Ecto neural progenitor cell (in vitro differentiated cells): Measurements from ENCODE around the gene FOXP1.

Source experiments
- DNase-seq: peaks from one replicate; pipeline ENCODE4 v3.0.0-alpha.2; 2018; ENCODE audit warnings: low spot score

Gene FOXP1

DNA sequence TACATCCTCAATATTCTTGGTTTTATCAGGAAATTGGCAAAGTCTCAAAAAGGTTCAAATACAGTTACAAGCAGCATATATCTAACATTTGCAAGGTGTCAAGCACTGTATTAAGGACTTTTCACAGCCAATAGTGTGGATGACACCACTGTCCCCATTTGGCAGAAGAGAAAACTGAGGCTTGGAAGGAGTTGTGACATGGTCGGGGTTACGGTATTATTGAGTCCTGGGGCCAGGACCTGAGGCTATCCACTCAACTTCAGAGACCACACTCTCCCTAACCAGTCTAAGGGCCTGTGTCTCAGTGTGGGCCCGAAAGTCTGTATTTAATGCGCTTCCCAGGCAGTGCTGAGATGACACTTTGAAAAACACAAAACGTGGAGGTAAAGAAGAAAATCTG lies 99.1 kb downstream of the FOXP1 start:
- DNase-seq = no peak

DNA sequence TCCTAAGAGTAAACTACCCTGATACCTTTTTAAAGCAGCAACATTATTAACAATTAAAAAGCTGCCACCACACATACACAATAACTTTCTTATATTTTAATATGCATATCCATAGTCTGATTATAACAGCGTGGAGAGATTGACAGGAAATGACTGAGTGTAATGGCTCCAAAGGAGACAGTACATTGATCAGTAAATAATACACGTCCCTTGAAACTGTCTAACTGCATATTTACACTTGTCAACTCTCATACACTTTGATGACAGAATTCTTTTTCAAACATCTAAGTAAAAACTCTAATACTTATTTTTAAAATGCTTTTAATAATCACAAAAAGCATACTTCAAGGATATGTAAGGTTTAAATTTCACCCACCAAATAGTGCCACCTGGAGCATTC lies 99.5 kb downstream of the FOXP1 start:
- DNase-seq = no peak

DNA sequence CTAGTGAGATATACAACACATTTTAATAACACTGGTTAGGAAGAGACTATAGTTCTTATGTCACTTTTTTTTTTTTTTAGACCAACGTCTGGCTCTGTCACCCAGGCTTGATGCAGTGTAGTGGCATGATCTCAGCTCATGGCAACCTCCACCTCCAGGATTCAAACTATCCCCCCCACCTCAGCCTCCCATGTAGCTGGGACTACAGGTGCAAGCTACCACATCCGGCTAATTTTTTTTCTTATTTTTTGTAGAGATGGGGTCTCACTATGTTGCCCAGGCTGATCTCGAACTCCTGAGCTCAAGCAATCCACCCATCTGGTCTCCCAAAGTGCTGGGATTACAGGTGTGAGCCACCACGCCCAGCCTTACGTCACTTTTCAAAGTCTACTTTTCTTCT lies 100.8 kb downstream of the FOXP1 start:
- DNase-seq = no peak

DNA sequence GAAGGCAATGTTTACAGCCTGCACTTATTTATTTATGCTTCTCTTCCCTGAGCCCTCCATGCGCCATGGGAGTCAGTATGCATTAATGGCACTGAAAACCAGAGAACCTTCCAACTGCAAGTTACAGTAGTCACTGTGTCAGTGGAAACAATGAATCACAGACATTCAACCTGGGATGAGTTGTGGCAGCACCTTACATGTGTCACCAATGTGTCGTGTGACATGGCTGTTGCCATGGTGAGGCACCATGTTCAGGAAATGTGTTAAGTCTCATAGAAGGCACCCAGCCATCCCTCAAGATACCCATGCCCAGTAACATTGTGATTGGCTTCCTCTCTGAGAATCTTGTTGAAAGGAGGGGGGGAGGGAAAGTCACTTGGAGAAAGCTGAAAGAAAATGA lies 105.0 kb downstream of the FOXP1 start:
- DNase-seq = no peak

DNA sequence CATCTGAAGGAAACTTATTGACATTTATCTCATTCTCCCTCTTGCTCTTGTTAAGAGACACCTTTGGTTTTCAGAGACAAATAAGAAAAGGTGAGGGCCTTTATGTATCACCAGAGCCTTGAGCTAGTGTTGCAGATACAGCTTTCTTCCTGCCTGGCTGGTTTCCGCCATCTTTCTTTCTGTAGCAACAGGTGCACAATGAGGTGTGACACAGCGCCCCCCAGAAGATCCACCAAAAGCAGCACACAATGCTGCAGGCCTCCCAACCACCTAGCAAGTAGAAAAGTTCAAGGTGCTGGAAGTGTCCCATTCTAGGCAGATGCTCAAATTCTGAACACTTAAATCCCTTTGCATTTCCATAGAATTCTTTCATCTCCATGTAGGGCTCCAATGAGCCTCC lies 106.6 kb downstream of the FOXP1 start:
- DNase-seq = no peak

DNA sequence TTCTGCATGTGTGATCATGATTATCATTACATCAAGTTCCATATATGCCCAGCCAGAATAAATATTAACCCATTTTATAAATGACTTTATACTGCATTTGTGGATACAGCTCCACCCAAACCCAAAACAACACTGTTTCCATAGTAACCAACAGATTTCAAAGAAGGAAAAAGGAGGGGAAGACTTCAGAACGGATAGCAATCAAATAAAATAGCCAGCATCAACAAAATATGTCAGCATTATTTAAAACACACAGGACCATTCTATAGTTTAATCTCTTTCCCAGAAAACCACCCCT lies 114.4 kb downstream of the FOXP1 start:
- no peak for DNase-seq

DNA sequence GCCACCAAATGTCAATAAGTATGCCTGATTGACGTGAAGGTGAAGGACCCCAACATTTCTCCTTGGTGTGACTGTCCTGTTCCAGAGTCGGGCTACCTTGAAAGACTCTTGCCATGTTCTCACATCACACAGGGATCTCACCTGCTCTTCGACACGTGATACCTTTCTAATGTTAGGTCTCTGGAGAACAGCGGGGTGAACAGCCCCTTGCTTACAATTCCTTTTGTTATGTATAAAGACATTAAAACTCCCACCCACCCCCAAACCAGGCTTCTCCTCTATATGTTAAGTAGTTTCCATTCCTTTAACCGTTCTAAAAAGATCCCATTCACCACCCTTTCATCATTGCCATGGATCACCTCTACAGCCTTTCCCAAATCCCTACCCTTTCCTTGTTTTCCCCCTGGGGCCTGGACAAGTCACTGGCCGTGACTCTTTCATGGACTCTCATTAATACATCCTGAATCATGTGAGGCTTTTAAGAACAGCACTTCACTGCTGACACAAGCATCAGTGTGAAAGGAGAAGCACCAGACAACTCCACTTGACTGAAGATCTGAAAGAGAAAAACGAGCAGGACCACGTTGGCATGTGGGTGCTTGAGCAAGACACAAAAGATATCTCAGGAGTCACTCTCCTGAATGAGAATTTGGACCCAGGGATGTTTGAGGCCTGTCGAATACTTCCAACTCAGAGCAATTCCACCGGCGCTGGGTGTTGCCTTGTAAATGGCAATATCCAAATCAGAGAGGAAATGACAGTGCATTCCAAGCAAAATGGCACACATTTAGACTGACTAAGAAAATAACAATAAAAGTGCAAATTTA lies 115.0 kb downstream of the FOXP1 start:
- no peak for DNase-seq

DNA sequence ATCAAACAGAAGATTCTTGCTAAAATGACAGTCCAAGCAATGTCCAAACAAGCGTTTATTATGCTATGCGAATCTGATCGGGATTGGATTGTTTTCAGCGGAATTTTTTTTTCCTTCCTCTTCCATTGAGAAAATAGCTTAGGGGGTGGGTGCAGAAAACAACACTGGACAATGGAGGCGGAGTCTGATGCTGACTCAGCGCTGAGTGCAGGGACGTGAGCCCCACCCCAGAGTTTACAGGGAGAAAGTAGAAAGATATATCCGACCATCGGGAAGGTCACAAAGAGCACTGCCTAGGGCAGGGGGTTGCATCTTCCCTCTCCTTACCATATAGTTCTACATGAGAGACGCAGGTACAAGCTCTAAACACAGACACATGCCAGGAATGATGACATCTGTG lies 117.0 kb downstream of the FOXP1 start:
- no peak for DNase-seq

DNA sequence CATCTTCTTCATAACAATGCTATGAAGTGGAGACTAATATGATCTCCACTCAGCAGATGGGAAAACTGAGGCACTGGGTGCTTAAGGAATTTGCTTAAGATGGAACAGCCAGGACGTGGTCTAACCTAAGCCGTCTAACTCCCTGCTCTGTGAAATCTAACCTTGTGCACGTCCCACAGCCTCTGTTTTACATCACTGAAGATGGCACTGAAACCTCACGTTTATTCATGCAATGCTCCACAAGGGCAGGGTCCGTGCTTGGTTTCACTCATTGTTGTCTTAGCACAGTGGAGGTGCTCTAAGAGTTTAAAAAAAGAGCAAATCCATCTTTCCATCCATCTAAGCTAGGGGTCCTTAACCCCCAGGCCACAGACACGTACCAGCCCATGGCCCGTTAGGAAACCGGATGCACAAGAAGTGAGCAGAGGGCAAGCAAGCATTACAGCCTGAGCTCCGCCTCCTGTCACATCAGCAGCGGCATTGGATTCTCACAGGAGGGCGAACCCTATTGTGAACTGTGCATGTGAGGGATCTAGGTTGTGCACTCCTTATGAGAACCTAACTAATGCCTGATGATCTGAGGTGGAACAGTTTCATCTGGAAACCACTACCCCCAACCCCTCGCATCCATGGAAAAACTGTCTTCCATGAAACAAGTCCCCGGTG lies 118.0 kb downstream of the FOXP1 start:
- DNase-seq = no peak

DNA sequence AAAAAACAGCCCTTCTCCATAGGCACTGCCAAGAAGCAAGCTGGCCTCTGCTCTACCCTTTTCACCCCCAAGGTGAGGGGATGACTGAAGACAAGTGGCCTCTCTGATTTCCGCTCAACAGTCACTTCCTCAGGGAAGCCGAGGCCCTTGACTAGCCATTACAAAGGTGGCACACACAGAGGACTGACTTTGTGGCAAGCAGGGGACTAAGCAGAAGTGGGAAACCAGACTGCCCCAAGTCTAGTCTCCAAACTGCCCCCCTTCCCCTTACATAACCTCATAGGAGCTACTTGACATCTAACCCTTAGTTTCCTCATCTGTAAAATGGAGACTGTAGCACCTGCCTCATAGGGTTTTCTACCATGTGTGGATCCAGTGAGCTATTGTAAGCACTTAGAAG lies 118.9 kb downstream of the FOXP1 start:
- no peak for DNase-seq

DNA sequence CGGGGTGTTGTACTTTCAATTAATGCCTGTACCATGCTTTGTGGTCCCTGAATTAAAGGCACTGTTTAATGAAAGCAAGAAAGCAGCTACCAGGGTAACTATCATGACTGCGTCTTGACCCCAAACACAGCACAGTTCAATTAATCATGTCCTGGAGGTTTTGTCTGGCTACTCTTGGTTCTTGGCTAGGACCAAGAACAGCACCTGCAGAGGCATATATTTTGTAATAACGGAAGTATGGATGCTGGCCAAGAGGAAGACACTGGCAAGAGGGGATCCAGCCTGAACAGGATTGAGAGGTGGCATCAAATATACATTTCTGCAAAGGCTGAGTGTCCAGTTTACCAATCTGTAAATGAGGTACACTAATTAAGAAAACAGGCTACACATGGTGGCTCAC lies 119.9 kb downstream of the FOXP1 start:
- DNase-seq = no peak

DNA sequence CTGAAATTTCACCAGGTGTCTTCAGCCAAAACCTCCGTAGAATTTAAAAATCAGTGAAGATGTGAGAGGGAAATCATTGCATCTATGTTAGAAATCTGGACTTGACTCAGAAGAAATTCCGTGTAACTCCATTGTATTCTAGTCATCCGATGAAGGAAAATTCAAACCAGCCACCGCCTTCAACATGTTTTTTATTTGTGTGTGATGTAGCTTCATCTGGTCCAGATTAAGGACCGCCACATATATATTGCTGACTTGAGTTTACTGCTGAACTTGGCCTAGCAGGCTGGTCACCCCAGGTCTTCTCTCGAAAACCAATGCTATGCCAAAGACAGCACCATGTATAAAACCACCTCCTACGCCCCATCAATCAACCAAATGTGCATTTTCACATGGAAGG lies 120.9 kb downstream of the FOXP1 start:
- no peak for DNase-seq

DNA sequence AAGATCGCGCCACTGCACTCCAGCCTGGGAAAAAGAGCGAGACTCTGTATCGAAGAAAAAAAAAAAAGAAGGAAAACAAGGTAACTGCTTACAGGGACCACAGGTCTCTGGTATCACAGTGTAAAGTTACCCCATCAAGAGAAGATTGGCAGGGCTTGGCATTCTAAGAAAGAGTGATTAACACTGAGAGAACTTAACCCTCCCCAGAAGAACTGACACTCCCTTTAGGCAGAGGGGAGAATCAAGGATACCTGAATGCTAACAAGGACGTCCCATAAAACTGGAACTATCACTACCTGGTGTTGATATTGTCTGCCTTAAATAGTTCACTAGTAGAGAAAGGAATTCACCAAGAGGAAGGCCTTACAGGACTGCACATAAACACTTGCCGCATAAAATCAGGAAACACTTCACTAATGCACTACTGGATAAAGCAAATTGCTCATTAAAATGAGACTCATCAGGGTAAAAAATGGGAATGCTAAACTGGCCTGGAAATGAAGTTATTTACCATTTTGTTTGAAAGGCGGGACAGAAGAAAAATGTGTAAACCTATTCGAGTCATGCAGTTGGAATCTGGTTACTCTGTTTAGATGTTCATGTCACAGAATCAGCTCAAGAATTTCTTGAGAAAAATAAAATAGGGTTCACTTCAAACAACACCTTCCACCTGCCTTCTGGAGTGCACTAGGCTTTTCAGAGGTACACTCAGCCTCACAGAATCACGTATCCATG lies 121.6 kb downstream of the FOXP1 start:
- no peak for DNase-seq

DNA sequence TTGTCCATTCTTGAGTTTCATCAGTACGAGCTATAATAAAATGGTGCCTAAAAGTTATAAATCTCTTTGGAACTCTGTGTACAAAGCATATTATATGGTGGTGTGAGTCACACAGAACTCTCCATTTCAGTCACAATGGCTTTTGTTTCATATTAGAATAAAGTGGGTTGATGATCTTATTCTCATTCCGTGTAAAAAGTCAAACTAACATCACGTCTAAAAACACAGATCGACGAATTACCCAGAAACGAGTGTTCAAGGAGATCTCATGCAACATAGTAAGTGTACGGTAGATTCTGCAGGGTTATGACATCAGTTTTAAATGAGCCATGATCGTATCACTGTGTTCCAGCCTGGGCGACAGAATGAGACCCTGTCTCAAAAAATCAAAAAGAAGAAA lies 122.4 kb downstream of the FOXP1 start:
- DNase-seq = no peak

DNA sequence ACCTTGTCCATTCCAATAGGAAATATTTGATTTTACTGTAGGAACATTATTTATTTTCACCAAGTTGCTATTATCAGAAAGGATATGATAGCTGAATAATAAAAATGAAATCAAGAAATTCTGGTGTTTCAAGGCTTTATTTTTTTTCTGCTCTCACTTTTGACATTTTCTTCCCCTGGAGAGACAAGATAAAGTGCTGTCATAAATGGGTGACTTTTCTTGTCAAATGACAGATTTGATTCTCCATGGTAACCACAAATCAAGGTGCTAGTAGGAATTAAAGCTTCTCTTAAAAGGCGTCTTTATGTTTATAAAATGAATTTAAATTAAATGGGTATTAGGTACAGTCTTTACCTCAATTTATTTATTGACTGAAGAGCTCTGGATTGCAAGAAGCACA lies 124.6 kb downstream of the FOXP1 start:
- DNase-seq = no peak

DNA sequence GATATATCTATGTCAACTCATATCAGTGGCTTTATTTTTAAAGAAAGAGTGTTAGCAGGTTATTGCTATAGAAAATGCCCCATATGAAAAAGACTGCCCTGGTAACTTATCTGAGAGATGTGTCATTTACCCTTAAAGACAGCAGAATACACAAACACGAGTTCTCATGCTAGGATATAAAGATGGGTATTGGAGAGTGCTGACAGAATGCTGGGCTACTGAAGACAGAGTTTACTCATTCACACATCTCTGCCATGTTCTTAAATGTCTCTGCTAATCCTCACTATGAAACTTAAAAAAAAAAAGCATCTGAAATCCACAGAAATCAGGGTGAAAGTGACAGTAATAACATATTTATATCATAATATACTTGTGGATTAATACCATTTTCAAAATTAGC lies 126.7 kb downstream of the FOXP1 start:
- no peak for DNase-seq

DNA sequence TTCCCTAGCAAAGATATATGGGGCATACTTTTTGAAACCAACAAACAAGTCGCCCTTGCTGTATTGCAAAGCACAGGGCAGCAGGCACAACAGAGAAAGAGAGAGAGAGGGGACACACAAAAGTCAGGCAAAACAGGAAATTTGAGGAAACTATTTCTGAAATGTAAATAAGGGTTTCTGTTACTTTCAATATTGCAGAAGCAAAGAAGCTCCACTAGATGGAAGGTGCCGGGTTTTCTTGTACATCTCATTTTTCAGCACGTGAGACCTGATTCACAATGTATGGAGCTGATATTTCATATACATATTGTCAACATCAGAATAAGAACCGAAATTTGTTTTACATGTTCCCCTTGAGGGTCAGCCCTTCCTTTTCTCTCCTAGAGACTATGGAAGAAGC lies 127.4 kb downstream of the FOXP1 start:
- DNase-seq = no peak

DNA sequence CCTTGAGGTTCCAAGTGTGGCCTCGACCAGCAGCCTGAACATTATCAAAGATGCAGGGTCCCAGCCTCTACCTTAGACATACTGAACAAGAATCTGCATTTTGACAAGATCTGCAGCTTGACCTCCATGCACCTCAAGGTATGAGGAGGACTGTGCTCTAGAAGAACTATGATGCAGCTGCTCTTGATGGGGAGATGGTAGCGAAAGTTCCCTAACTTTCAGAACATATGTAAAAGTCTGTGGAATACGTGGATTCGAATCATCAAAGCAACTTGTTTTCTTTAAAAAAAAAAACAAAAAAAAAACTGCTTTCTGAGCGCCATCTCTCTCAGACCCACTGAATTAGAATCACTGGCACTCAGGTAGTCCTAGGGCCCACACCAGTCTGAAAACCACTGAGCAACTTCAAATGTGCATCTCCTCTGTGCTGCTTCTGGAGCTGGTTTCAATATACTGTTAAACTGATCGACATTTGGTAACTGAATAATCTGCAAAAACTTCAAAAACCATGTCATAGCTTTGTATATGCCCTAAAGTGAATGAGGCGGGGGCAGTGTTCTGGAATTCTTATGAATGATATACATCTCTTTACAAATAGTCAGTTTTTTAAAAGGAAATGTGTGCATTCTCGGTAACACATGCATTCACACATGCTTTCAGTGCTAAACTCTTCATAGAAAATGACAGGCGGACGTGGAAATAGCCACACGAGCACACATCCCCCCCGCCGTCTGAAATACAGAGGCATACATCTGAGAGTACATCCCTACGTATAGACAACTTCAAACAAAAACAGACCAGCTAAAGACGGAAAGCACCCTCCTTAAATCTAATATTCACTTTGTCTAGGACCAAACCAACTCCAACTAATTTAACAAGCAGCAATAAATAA lies 128.8 kb downstream of the FOXP1 start:
- DNase-seq = no peak

DNA sequence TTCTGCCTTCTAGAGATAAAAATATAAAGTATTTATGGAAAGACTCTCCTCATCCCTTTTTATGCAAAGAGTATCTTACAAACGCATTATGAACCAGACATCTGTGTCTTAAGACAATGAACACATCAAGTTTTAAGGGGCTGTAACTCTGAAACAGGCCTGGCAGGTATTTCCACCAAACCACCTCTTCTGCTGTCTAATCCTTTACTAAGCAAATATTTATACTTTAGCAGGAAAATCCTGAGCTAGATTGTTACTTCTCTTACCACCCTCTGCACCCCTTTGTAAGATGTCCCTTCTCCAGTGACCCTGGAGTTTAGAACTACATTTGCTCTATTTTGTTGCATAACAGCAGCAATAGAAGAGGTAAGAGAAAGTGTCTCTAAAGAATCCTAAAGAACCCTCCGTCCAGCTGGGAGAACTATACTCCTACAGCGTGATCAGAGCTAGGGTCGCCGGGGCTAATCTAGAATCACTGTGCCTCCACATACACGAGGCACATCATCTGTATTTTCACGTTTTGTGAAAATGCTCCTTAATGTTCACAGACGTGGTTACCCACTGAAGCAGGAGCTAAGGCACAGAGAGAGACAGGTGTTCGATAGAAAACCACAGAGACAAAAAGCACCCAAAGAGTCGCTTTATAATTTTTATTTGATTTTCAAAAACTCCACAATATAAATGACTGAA lies 129.6 kb downstream of the FOXP1 start:
- no peak for DNase-seq

DNA sequence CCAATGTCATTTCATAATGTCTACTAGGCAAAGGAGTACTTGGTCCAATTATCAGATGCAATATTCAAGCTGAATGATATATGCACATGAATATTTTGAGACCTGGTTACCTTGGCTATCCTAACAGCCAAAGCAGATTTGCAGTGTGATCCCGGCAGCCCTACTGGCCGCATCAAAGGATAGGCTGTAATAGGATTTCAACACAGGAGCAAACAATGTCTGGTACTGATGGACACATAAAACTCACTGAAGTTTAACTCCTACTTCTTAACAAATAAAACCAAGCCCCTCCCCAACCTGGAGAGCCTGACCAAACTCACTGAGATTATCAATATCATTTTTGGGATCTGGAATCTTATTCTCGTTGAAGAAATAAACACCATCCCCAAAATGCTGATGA lies 130.2 kb downstream of the FOXP1 start:
- DNase-seq = no peak

DNA sequence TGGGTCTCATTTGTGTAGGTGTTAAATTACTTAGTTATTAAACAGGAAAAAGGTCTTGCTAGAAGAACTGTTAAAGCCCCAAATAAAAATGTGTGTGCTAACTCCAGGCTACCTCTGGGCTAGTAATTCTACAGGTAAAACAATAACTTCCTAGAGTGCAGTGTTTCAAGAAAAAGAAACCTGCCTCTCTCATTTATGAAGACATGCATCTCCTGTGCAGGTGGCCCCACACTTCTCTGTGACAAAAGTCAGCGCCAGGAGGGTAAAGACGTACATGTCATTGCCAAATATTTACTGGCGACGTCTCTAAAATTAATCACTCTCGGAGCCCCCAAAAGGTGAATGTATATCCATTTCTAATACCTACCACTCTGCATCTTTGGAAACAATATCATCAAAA lies 131.7 kb downstream of the FOXP1 start:
- DNase-seq = no peak

DNA sequence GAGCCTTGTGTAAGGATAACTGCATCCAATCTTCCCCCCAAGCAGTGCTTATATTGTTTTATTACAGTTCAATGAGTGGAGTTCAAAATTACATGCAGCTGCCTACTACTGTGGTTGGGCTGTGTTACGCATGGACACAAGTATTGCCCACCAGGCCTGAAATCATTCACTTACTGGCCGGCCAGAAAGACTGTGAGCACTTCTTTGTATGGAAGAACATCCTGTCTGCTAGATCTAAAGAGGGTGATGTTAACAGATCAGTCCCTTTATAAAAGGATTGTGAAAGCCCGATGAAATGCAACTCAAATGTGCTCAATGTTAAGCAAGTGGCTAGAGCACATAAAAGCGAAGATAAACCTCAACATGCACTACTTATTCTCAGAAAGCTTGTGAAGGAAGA lies 132.5 kb downstream of the FOXP1 start:
- DNase-seq = no peak
